ENCODE data around the gene UBAP1. TPM values are rescaled to one million over a fixed set of nuclear protein-coding genes. Genes with fewer than 3 reads are reported as not detected.
"Not testable (repeated sequence)": the region's sequence is repeated elsewhere in the genome, so short reads cannot be mapped to it uniquely, and the experiment has no call there.

Gene UBAP1
- 10 to 100 TPM; 32.6 to 44.1 (median 37.5) TPM for polyA plus RNA-seq
- long read RNA-seq, donor 1, transcript UBAP1-201 (7 exons, 2,735 nt): major isoform, 17 of 136 reads
- long read RNA-seq, donor 1, partial matches to known transcripts: 118 of 136 reads
- long read RNA-seq, donor 1, other reads (novel, unspliced or antisense): 0 of 136 reads
- long read RNA-seq, donor 2, partial matches to known transcripts: 0 of 1 reads
- long read RNA-seq, donor 2, other reads (novel, unspliced or antisense): 0 of 1 reads
- long read RNA-seq, donor 3, partial matches to known transcripts: 46 of 50 reads
- long read RNA-seq, donor 3, other reads (novel, unspliced or antisense): 0 of 50 reads
- long read RNA-seq, donor 4: 0 reads
- long read RNA-seq, donor 5, partial matches to known transcripts: 0 of 1 reads
- long read RNA-seq, donor 5, other reads (novel, unspliced or antisense): 0 of 1 reads
- long read RNA-seq, donor 6, transcript UBAP1-201 (7 exons, 2,735 nt): major isoform, 8 of 17 reads
- long read RNA-seq, donor 6, partial matches to known transcripts: 9 of 17 reads
- long read RNA-seq, donor 6, other reads (novel, unspliced or antisense): 0 of 17 reads
- long read RNA-seq, donor 7, transcript UBAP1-201 (7 exons, 2,735 nt): major isoform, 6 of 70 reads
- long read RNA-seq, donor 7, partial matches to known transcripts: 63 of 70 reads
- long read RNA-seq, donor 7, other reads (novel, unspliced or antisense): 0 of 70 reads
- long read RNA-seq, donor 8: 0 reads
- long read RNA-seq, donor 9, partial matches to known transcripts: 0 of 2 reads
- long read RNA-seq, donor 9, other reads (novel, unspliced or antisense): 0 of 2 reads
- long read RNA-seq, donor 10, transcript UBAP1-201 (7 exons, 2,735 nt): major isoform, 7 of 26 reads
- long read RNA-seq, donor 10, partial matches to known transcripts: 19 of 26 reads
- long read RNA-seq, donor 10, other reads (novel, unspliced or antisense): 0 of 26 reads

- Histone ChIP-seq H3K4me3 (ENCODE audit: low read depth in 1 of 3, low read length in 3 of 3) (peak within 1 kb of the TSS; percentile 91 to 97 (median 94)), H3K27ac (ENCODE audit: low read depth in 1 of 3, low read length in 2 of 3) (peak within 1 kb of the TSS; percentile 93 to 99 (median 97)), H3K4me1 (ENCODE audit: control insufficient read depth in 3 of 3, insufficient read depth in 2 of 3, low read depth in 1 of 3, low read length in 2 of 3) (peaks cover 2 to 11% (median 4%) of the 10 kb centered on the region in 3 donors), H3K27me3 (ENCODE audit: control insufficient read depth in 3 of 3, insufficient read depth in 3 of 3, low read length in 3 of 3) (no peaks in the 10 kb centered on the region), H3K9me3 (ENCODE audit: control insufficient read depth in 2 of 2, insufficient read depth in 1 of 2, low read depth in 1 of 2, low read length in 1 of 2) (no peaks in the 10 kb centered on the region), H3K36me3 (ENCODE audit: control insufficient read depth in 3 of 3, insufficient read depth in 2 of 3, low read depth in 1 of 3, low read length in 3 of 3) (peaks cover 0 to 13% (median 0%) of the 10 kb centered on the region in 3 donors)
- WGBS, 3 donors: 0% methylated on average over 46 to 48 of the region's 48 CpGs
- DNase-seq: peak; percentile 99
- FAIRE-seq: peak; percentile 30
Observed at GRCh38 chr9:34178436-34179212, at the start of gene UBAP1. UBAP1 (plus strand) TSS chr9:34179043; CDS start chr9:34220915, 41,872 bp downstream.

DNA sequence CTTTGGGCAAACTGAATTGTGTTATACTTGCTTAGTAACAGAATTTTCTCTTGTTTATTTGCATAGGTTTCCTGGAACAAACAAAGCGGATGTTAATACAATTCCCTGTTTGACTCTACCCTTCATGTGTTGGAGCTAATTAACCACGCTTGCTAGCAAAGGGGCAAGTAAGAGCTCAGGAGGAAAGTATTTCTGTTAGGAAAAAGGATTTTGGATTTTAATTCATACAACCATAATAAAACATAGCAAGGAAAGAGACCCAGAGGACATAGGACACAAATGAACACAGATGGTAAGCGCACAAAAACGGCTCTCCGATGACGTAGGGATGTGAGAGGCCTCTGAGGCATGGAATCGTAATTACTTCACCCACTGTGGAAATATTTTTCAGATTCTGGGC is 47.3 kb upstream of the UBAP1 start:
- H3K9me3 ChIP-seq (ENCODE audit: control insufficient read depth in 2 of 2, insufficient read depth in 1 of 2, low read depth in 1 of 2, low read length in 1 of 2): no peaks in the 10 kb centered on the region
- 94 to 96% (median 95%) methylated on average over 7 of the region's 7 CpGs for WGBS, 3 donors
- no peak overlapping the region for H3K4me3 ChIP-seq (ENCODE audit: low read depth in 1 of 3, low read length in 3 of 3)
- no peaks in the 10 kb centered on the region for H3K36me3 ChIP-seq (ENCODE audit: control insufficient read depth in 3 of 3, insufficient read depth in 2 of 3, low read depth in 1 of 3, low read length in 3 of 3)
- H3K27ac ChIP-seq (ENCODE audit: low read depth in 1 of 3, low read length in 2 of 3): no peak overlapping the region
- no peak for DNase-seq
- H3K27me3 ChIP-seq (ENCODE audit: control insufficient read depth in 3 of 3, insufficient read depth in 3 of 3, low read length in 3 of 3): no peaks in the 10 kb centered on the region
- peaks cover 0 to 4% (median 0%) of the 10 kb centered on the region in 3 donors for H3K4me1 ChIP-seq (ENCODE audit: control insufficient read depth in 3 of 3, insufficient read depth in 2 of 3, low read depth in 1 of 3, low read length in 2 of 3)
- FAIRE-seq: no peak

- H3K4me1 ChIP-seq (ENCODE audit: control insufficient read depth in 3 of 3, insufficient read depth in 2 of 3, low read depth in 1 of 3, low read length in 2 of 3): no peaks in the 10 kb centered on the region
- no peak overlapping the region for H3K27ac ChIP-seq (ENCODE audit: low read depth in 1 of 3, low read length in 2 of 3)
- 85 to 93% (median 86%) methylated on average over 16 of the region's 16 CpGs for WGBS, 3 donors
- no peak overlapping the region for H3K4me3 ChIP-seq (ENCODE audit: low read depth in 1 of 3, low read length in 3 of 3)
- H3K9me3 ChIP-seq (ENCODE audit: control insufficient read depth in 2 of 2, insufficient read depth in 1 of 2, low read depth in 1 of 2, low read length in 1 of 2): no peaks in the 10 kb centered on the region
- no peaks in the 10 kb centered on the region for H3K27me3 ChIP-seq (ENCODE audit: control insufficient read depth in 3 of 3, insufficient read depth in 3 of 3, low read length in 3 of 3)
- no peak for DNase-seq
- no peak for FAIRE-seq
- no peaks in the 10 kb centered on the region for H3K36me3 ChIP-seq (ENCODE audit: control insufficient read depth in 3 of 3, insufficient read depth in 2 of 3, low read depth in 1 of 3, low read length in 3 of 3)
Observed at GRCh38 chr9:34133436-34133949, 45.4 kb upstream of the UBAP1 start.

GRCh38 chr9:34134521-34134920 is 44.3 kb upstream of the UBAP1 start:
- FAIRE-seq (no peak), DNase-seq (no peak)
- Histone ChIP-seq H3K4me1 (ENCODE audit: control insufficient read depth in 3 of 3, insufficient read depth in 2 of 3, low read depth in 1 of 3, low read length in 2 of 3) (no peaks in the 10 kb centered on the region), H3K27ac (ENCODE audit: low read depth in 1 of 3, low read length in 2 of 3) (no peak overlapping the region), H3K27me3 (ENCODE audit: control insufficient read depth in 3 of 3, insufficient read depth in 3 of 3, low read length in 3 of 3) (no peaks in the 10 kb centered on the region), H3K36me3 (ENCODE audit: control insufficient read depth in 3 of 3, insufficient read depth in 2 of 3, low read depth in 1 of 3, low read length in 3 of 3) (no peaks in the 10 kb centered on the region), H3K4me3 (ENCODE audit: low read depth in 1 of 3, low read length in 3 of 3) (no peak overlapping the region), H3K9me3 (ENCODE audit: control insufficient read depth in 2 of 2, insufficient read depth in 1 of 2, low read depth in 1 of 2, low read length in 1 of 2) (no peaks in the 10 kb centered on the region)
- WGBS, 3 donors: 94 to 98% (median 96%) methylated on average over 30 of the region's 30 CpGs

DNA sequence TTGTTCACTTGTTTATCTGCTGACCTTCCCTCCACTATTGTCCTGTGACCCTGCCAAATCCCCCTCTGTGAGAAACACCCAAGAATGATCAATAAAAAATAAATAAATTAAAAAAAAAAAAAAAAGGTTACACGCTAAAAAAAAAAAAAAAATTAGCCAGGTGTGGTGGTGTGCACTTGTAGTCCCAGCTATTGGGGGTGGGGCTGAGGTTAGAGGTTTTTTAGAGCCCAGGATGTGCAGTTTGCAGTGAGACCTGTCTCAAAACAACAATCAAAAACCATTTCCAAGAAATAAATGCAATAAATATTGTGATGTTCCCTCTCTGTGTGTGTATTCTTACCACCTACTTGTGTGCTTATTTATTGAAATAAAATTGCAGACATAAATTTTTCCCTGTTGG is 40.2 kb upstream of the UBAP1 start:
- H3K4me3 ChIP-seq (ENCODE audit: low read depth in 1 of 3, low read length in 3 of 3); DNase-seq; H3K4me1 ChIP-seq (ENCODE audit: control insufficient read depth in 3 of 3, insufficient read depth in 2 of 3, low read depth in 1 of 3, low read length in 2 of 3); H3K27me3 ChIP-seq (ENCODE audit: control insufficient read depth in 3 of 3, insufficient read depth in 3 of 3, low read length in 3 of 3); H3K9me3 ChIP-seq (ENCODE audit: control insufficient read depth in 2 of 2, insufficient read depth in 1 of 2, low read depth in 1 of 2, low read length in 1 of 2); H3K36me3 ChIP-seq (ENCODE audit: control insufficient read depth in 3 of 3, insufficient read depth in 2 of 3, low read depth in 1 of 3, low read length in 3 of 3); FAIRE-seq; H3K27ac ChIP-seq (ENCODE audit: low read depth in 1 of 3, low read length in 2 of 3): not testable (repeated sequence)
- 63 to 88% (median 88%) methylated on average over 1 of the region's 1 CpG for WGBS, 3 donors

GRCh38 chr9:34139477-34140146 is 39.2 kb upstream of the UBAP1 start:
- no peaks in the 10 kb centered on the region for H3K9me3 ChIP-seq (ENCODE audit: control insufficient read depth in 2 of 2, insufficient read depth in 1 of 2, low read depth in 1 of 2, low read length in 1 of 2)
- FAIRE-seq (no peak), DNase-seq (peak in 1 of 2 donors; percentile 46)
- no peaks in the 10 kb centered on the region for H3K27me3 ChIP-seq (ENCODE audit: control insufficient read depth in 3 of 3, insufficient read depth in 3 of 3, low read length in 3 of 3)
- WGBS, 3 donors: 61 to 80% (median 75%) methylated on average over 5 of the region's 5 CpGs
- no peak overlapping the region for H3K4me3 ChIP-seq (ENCODE audit: low read depth in 1 of 3, low read length in 3 of 3)
- no peaks in the 10 kb centered on the region for H3K36me3 ChIP-seq (ENCODE audit: control insufficient read depth in 3 of 3, insufficient read depth in 2 of 3, low read depth in 1 of 3, low read length in 3 of 3)
- H3K27ac ChIP-seq (ENCODE audit: low read depth in 1 of 3, low read length in 2 of 3): no peak overlapping the region
- H3K4me1 ChIP-seq (ENCODE audit: control insufficient read depth in 3 of 3, insufficient read depth in 2 of 3, low read depth in 1 of 3, low read length in 2 of 3): no peaks in the 10 kb centered on the region

GRCh38 chr9:34140853-34141252 is 38.0 kb upstream of the UBAP1 start:
- H3K4me1 ChIP-seq (ENCODE audit: control insufficient read depth in 3 of 3, insufficient read depth in 2 of 3, low read depth in 1 of 3, low read length in 2 of 3): no peaks in the 10 kb centered on the region
- no peaks in the 10 kb centered on the region for H3K36me3 ChIP-seq (ENCODE audit: control insufficient read depth in 3 of 3, insufficient read depth in 2 of 3, low read depth in 1 of 3, low read length in 3 of 3)
- no peak for DNase-seq
- WGBS, 3 donors: 74 to 81% (median 78%) methylated on average over 2 of the region's 2 CpGs
- FAIRE-seq: no peak
- no peak overlapping the region for H3K27ac ChIP-seq (ENCODE audit: low read depth in 1 of 3, low read length in 2 of 3)
- H3K4me3 ChIP-seq (ENCODE audit: low read depth in 1 of 3, low read length in 3 of 3): no peak overlapping the region
- H3K27me3 ChIP-seq (ENCODE audit: control insufficient read depth in 3 of 3, insufficient read depth in 3 of 3, low read length in 3 of 3): no peaks in the 10 kb centered on the region
- H3K9me3 ChIP-seq (ENCODE audit: control insufficient read depth in 2 of 2, insufficient read depth in 1 of 2, low read depth in 1 of 2, low read length in 1 of 2): no peaks in the 10 kb centered on the region
